Epithelial cell of proximal tubule (primary cell): Measurements from ENCODE around the gene FRAS1. TPM values are rescaled to one million over a fixed set of nuclear protein-coding genes. Genes with fewer than 3 reads are reported as not detected.

Experiments
- DNase-seq: peaks from one replicate; pipeline ENCODE4 v3.0.0-alpha.2; 2011; ENCODE audit warnings: low read depth
- H3K4me3 ChIP-seq: 2 replicates; pipeline ENCODE4 v1.5.1; 2011; ENCODE audit warnings: low read depth, mild to moderate bottlenecking, low read length
- CTCF ChIP-seq: conservative IDR thresholded peaks from 2 replicates; pipeline ENCODE4 v1.5.1; 2012; ENCODE audit warnings: low read depth, mild to moderate bottlenecking, low read length
- total RNA-seq: library from RNA; depleted of rRNA; stranded (reverse); fragments of >200 nt; gene quantifications from 2 replicates; pipeline ENCODE4 v1.2.3, GENCODE V29; 2015

Gene FRAS1
- total RNA-seq, 1 donor from 2014 or later, result 9.1 TPM

DNA sequence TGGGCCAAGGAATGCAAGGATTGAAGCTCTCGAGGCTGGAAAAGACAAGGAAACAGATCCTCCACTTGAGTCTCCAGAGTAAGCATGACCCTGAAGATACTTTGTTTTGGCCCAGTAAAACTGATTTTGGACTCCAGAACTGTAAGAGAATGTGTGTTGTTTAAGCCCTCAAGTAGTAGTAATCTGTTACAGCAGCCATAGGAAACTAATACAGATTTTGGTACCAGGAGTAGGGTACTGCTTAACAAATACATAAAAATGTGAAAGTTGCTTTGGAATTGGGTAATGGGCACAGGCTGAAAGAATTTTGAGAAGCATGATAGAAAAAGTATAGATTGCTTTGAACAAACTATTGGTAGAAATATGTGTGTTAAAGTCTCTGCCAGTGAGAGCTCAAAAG lies 17.4 kb upstream of the FRAS1 start:
- DNase-seq, result no peak
- TF ChIP-seq CTCF, result no peak
- H3K4me3 ChIP-seq, result no peak overlapping the region

GRCh38 chr4:78040431-78040830 lies 16.7 kb upstream of the FRAS1 start:
- no peak for TF ChIP-seq CTCF
- H3K4me3 ChIP-seq, result no peak overlapping the region
- no peak for DNase-seq

- no peak for TF ChIP-seq CTCF
- DNase-seq, result no peak
- H3K4me3 ChIP-seq, result no peak overlapping the region
Measured at GRCh38 chr4:78047366-78047765, 9.8 kb upstream of the FRAS1 start.

- TF ChIP-seq CTCF, result peak; percentile 32
Measured at GRCh38 chr4:78056265-78057129, 626 bp upstream of the FRAS1 start.

DNA sequence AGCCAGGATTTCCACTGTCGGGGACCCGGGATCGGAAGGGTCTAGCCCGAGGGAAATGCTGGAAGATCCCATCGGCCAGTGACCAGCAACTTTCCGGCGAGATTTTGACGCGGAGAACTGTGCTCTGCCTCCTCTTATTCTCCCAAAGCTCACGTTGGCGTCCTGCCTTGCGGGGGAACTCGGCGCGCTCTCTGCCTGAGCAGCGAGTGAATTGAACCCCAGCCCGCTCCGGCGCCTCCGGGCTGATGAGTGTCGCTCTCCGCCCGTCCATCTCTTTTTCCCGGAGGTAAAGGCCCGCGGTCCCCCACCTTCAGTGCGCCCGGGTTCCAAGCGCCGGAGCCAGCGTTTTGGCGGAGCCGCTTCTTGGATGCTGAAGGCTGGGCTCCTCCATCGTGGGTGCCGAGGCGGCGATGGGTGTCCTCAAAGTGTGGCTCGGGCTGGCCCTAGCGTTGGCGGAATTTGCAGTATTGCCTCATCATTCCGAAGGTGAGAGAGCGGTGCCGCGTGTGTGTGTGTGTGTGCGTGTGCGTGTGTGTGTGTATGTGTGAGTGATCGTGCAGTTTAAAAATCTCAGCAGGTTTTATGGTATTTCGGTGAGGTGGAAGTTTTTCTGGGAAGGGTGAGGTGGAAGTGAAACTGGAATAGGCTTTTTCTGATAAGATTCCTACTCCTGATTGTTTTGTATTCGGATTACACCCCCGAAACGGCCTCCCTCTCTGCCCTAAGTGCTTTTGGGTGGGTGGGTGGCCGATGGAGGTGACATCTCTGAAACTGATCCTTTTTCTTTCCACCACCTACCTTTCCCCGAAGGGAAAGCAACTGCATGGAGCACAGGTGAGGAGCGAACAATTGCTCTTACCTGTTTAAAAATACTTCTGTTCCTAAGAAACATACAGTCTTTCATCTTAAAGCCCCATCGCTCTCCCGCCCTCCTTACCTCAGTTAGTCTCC lies 752 bp downstream of the FRAS1 start:
- no peak for TF ChIP-seq CTCF
- no peak for DNase-seq
- H3K4me3 ChIP-seq, result peak overlapping the region; percentile 75

More at GRCh38 chr4:78056265-78057129, 626 bp upstream of the FRAS1 start:
- H3K4me3 ChIP-seq, result peak overlapping the region; percentile 75
- peak; percentile 66 for DNase-seq

GRCh38 chr4:78058591-78059523 lies 1.7 kb downstream of the FRAS1 start:
- DNase-seq, result no peak
- TF ChIP-seq CTCF, result no peak
- H3K4me3 ChIP-seq, result peak overlapping the region; percentile 75
